ENCODE measurements around the gene MX1. TPM values are rescaled to one million over a fixed set of nuclear protein-coding genes. Genes with fewer than 3 reads are reported as not detected.

Gene MX1
- total RNA-seq, 1 donor from 2014 or later = 25.0 TPM

DNA sequence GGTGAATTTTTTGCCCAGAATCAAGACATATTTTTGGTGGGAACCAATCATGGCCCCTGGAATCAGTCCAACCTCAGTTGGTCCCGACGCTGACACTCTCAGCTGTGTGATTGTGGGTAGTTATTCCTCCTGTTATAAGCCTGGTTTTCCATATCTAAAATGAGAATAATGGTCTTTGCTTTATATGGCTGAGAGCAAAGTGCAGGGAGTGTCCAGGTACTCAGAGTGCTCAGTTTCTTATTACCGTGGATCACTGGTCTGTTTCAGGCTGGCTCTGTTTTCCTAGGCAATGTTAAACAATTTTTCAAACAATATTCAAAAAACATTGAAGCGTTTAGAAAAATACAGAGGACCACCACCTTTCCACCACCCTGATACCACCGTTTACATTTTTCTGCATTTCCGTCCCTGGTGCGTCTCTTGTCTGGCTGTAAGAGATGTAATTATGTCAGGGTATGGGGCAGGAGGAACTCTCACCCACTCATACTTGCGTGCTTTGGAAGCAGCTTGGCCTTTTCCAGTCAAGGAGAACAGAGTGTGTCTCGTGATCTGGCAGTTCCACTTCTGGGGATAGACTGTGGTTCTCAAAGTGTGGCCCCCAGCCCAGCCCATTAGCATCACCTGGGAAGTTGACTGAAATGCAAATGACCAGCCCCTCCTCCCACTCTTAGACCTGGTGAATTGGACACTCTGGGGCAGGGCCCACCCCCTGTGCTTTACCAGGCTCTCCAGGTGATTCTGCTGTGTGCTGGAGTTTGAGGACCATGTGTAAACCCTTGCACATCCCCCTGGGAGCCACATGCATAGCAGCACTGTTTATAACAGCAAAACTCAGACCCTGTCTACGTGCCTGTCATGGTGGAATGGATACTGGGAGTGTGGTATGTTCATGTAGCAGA, 6.8 kb downstream of the MX1 start:
- DNase-seq (ENCODE audit: low read depth) = no peak
- H3K4me3 ChIP-seq (ENCODE audit: low read depth, low read length) = no peak overlapping the region
- TF ChIP-seq, protein P1, sequence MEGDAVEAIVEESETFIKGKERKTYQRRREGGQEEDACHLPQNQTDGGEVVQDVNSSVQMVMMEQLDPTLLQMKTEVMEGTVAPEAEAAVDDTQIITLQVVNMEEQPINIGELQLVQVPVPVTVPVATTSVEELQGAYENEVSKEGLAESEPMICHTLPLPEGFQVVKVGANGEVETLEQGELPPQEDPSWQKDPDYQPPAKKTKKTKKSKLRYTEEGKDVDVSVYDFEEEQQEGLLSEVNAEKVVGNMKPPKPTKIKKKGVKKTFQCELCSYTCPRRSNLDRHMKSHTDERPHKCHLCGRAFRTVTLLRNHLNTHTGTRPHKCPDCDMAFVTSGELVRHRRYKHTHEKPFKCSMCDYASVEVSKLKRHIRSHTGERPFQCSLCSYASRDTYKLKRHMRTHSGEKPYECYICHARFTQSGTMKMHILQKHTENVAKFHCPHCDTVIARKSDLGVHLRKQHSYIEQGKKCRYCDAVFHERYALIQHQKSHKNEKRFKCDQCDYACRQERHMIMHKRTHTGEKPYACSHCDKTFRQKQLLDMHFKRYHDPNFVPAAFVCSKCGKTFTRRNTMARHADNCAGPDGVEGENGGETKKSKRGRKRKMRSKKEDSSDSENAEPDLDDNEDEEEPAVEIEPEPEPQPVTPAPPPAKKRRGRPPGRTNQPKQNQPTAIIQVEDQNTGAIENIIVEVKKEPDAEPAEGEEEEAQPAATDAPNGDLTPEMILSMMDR (conservative IDR thresholded peaks at IDR 0.05; ENCODE audit: low read depth, low read length) = no peak

GRCh38 chr21:41433566-41433965, 7.5 kb downstream of the MX1 start:
- no peak overlapping the region for H3K4me3 ChIP-seq (ENCODE audit: low read depth, low read length)
- DNase-seq (ENCODE audit: low read depth) = no peak
- TF ChIP-seq, protein P1 (conservative IDR thresholded peaks at IDR 0.05; ENCODE audit: low read depth, low read length) = no peak

- TF ChIP-seq, protein P1 (conservative IDR thresholded peaks at IDR 0.05; ENCODE audit: low read depth, low read length) = no peak
- no peak overlapping the region for H3K4me3 ChIP-seq (ENCODE audit: low read depth, low read length)
- no peak for DNase-seq (ENCODE audit: low read depth)
Observed at GRCh38 chr21:41435706-41436105, 9.7 kb downstream of the MX1 start.

DNA sequence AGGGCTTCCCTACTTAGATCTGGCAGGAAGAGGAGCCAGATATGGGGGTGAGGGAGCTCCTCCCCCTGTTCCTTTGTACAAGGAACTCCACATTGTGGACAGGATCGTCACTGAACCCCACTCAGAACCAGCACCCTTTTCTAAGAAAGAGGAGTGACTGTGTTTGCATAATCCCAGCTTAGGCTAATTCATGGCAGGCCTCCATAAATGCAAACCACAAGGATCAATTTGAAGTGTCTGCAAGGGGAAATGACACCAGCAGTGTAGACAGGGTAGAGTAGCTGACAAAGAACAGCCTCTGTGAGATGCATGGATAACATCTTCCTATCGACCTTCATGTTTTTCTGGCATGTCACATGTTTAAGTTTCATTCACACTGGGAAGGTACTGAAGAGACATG, 11.7 kb downstream of the MX1 start:
- no peak overlapping the region for H3K4me3 ChIP-seq (ENCODE audit: low read depth, low read length)
- TF ChIP-seq, protein P1 (conservative IDR thresholded peaks at IDR 0.05; ENCODE audit: low read depth, low read length) = no peak
- DNase-seq (ENCODE audit: low read depth) = no peak

DNA sequence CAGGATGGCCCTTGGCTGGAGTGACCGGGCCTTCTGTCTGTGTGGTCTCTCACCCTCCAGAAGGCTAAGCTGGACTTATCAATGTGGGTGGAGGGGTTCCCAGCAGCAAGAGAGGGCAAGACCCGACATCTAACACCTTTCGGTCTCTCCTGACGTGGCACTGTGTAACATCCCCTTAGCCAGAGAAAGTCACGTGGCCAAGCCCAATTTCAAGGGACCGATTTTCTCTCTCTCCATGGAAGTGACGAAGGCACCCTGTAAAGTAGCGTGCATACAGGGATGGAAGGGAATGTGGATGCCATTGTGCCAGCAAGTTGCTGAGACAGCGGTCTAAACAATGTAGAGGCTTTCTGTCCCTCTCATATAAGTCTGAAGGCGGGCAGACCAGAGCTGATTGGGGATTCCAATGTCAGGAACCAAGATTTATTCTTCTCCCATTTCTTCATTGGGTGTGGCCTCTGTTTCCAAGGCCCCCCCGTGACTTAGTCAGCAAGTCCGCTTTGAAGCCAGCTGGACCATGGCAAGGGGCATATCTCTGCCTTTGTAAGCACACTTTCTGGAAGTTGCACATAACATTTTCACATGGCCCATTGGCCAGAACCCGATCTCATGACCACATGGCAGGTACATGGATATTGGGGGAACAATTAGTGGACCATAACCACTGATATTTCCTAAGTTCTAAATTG, 12.5 kb downstream of the MX1 start:
- TF ChIP-seq, protein P1 (conservative IDR thresholded peaks at IDR 0.05; ENCODE audit: low read depth, low read length) = no peak
- no peak for DNase-seq (ENCODE audit: low read depth)
- no peak overlapping the region for H3K4me3 ChIP-seq (ENCODE audit: low read depth, low read length)

DNA sequence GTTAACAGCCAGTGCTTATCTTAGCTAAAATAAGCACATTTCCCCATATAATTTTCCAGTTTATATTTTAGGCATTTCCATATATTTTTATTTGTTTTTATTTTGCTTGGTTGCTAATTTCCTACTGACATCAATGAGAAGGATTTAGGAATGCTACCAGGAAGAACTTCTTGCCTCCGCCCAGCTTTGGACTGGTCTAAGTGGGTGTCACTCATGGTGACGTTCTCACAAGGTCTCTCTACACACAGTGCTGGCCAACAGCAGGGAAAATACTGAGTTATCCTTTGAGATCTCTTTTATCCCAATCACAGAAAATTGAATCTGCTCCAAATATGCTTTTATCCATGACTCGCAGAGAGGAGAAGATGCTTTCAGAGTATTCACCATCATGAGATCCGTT, 13.2 kb downstream of the MX1 start:
- TF ChIP-seq, protein P1 (conservative IDR thresholded peaks at IDR 0.05; ENCODE audit: low read depth, low read length) = no peak
- no peak overlapping the region for H3K4me3 ChIP-seq (ENCODE audit: low read depth, low read length)
- no peak for DNase-seq (ENCODE audit: low read depth)
